Stimulated activated CD8-positive, alpha-beta memory T cell treated with anti-CD3 and anti-CD28 coated beads, Interleukin-2, amount 100 ng/mL, for 1 hour (primary cell): ENCODE data around the gene SLC51A.
"Not testable (repeated sequence)": the region's sequence is repeated elsewhere in the genome, so short reads cannot be mapped to it uniquely, and the experiment has no call there.

Source experiments
- DNase-seq, 2 donors: peaks; one replicate each; pipeline ENCODE4 v3.0.0-alpha.2; 2020; ENCODE audit warnings: low read depth in 2 of 2

Gene SLC51A

DNA sequence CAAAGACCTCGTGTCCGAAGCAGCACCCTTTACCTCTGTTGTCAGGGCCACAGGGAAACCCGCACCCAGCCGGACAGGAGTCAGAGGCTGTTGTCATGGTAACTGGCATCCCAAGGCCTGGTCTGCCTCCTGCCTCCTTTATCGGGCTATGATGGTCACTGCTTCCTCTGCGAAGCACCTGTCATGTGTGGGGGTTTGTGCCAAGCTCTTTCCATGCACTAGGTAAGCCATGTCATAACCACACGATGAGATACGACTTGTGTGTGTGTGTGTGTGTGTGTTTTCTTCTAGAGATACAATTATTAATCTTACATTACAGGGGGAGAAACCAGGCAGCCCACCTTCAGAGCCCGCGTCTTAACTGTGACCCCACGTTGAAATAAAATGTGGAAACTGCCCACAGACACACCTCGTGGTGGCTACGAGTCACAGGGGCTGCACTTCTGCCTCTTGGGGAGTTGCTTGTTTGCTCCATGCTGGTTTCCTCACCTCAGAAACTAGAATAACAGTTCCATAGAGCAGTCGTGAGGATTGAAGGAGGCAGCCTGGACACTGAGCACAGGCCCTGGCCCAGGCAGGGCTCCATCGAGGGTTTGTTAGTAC, 23.1 kb upstream of the SLC51A start:
- no peak for DNase-seq

DNA sequence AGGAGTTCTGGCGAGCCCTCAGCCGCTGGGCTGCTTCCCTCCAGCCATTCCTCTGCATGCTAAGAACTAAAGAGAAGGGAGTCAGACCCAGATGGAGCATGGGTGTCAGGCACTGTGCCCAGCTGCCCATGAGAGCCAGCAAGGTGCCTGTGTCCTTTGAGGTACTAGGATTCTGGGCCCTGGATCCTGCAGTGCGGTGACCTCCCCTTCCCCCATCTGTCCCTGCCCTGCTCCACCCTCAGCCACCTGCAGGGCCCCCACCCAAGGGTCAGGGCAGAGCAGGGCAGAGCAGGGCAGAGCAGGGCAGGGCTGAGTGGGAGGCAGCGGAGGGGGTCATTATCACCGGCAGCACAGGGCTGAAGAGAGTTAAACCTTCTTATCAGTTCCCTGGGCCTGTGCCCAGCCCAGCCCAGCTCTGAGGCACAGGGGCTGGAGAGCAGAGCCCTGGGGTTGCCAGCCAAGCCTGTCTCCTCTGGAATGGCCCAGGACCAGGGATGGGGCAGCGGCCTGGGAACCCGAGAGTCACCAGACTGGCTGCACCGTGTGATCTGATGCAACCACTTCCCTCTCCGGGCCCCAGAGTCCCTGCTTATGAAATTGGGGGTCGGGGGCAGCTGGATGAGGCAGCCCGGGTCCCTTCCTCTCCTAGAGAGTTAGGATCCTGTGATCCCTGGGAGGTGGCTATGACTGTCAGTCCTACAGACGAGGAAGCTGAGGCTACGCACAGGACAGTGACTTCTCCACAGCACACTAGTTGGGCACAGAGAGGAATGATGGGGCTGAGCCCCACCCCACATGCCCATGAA, 22.4 kb upstream of the SLC51A start:
- DNase-seq: no peak

DNA sequence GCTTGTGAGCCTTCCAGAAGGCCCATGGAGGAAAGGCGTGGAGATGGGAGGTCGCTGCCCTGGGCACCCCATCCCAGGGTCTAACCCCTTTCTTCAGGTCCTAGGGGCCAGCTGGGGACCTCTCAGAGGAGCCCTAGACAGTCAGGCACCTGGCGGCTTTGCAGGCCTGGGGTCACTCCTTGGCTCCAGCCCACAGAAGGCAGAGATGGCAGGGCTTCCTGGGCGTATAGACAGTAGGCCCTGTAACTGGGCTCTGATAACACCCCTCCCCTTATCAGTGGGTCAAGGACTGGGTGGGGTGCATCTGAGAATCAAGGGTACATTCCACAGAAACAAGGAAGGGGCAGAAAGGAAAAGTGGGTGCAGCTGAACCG, 21.8 kb upstream of the SLC51A start:
- no peak for DNase-seq

DNA sequence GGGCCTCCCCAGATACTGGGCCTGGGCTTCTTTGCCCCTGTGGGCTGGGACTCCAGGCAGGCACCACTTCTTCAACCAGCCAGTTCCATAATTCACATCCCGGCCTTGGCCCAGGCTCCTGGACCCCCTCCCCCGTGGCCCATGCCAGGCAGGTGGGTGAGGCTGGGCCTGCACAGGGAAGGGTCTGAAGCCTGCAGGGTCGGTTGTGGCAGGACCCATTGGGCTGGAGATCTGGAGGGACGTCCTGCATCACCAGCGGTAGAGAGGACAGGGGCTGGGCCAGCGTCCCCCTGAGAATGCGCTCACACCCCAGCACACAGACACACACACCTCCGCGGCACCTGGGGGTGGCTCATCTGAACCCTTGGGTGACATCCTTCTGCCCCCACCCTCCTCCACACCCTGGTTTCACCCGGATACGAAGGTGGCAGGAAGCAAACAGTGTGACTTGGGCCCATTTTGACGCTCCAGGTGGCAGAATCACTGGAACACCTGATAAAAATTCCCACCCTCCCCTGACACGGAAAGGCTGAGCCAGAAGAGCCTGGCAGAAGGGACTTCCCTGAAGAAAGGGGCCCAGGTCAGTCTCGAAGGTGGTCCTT, 20.6 kb upstream of the SLC51A start:
- no peak for DNase-seq

DNA sequence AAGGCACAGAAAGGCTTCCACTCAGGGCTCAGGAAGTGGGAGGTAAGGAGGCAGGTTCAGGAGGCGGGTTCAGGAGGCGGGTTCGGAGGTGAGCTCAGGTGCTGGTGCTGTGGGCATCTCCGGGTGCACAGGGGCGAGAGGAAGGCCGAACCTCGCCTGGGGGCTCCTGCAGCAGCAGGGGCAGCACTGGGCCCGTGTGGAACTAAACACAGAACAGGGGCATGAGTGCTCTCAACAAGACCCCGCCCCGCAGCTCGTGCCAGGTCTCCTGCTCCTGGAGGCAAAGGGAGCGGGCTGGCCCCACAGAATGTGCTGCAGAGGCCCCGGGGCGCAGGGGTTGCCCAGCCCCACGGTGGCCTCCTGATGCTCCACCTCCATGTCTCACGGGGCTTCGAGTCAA, 18.8 kb upstream of the SLC51A start:
- DNase-seq: no peak

DNA sequence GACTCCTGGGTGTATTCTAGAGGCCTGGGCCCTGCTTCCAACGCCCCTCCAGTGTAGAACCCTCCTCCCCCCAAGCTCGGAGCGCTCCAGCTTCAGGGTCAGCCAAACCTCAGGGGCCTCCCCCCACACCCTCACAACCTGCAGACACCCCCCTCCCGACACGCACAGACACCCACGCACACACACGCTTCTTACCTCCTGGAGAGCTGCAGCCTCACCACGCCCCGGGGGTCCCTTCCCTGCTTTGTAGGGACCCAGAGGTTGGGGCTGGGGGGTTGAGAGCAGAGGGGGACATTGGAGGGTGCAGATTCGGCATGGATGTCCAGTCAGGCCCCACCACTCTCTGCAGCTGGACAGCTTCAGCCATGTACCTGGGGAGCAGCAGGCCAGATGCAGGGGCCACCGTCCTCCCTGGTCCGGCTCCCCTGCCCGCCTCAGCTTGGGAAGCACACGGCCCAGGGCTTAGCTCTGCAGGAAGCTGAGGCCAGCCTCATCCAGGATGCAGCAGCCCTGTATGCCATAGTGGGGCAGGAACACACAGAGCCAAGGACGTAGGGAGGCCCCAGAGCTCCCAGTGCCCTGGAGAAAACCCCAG, 18.2 kb upstream of the SLC51A start:
- DNase-seq: no peak

DNA sequence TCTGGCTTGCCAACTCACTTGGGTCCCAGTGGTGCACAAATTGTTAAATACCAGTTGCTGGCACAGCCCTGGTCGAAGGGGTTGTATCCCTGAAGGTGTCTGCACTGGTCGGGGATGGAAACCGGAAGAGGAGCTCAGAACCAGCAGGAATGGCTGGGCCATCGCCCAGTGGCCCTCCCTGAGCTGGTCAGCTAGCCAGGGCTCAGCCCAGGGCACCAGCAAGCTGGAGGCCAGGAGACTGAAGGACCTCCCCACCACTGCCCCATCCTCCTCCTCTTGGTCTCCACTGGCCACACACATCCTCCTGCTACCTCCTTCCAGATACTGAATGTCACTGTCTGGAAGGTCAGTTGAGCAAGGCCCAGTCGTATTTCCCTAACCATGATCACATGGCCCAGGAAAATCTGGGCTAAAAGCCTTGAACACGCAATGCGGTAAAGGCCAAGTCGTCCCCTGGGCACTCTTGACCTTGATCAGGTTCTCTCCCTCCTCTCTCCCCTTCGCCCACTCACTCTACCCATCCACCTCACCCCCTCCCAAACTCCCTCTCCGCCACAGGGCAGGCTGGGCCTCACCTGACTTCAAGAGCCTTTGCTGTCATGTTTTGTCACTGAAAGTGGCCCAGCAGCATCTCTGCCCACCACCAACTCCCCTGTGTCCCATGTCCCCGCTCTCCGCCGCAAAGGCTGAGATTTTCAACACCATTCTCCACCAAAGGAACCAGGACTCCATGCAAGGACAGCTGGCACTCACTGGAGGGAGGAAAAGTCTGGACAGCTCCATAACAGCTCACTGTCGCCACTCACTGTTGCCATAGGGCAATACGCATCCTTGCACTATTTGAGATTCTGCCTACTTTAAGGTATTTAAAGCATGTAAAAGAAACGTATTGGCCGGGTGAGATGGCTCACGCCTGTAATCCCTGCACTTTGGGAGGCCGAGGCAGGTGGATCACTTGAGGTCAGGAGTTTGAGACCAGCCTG, 17.3 kb upstream of the SLC51A start:
- DNase-seq: no peak

DNA sequence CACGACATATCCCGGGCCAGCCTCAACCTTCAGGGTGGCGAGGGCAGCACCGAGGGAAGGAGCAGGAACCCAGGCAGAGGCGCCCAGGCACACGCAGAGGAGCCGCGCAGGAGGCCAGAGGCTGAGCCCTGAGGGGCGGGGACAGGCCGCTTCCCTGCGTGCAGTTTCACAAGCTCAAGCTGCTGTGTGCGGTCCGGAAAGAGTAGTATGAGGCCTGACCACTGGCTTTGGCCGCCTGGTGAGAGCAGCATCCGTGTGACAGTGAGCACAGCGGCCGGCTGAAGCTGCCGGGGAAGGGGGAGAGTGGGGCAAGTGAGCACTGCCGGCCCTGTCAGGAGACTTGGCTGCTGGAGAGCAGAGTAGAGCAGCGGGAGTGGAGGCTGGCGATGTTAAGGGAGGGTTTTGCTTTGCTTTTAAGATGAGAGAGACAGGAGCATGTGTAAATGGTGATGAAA, 13.8 kb upstream of the SLC51A start:
- DNase-seq: no peak

DNA sequence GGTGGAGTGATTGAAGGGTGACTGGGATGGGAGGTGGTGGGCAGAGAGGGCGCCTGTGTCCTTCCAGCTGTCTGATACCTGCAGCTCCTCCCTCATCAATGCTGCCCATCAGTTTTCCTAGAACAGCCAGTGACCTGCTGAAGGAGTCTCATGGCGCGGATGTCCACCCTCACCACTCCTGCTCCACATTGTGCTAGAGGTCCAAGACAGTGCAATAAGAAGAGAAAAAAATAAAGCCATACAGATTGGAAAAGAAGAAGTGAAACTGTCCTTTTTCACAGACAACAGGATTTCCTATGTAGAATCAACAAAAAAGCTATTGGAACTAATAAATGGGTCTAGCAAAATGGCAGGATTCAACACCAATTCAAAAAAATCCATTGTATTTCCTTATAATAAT, 12.5 kb upstream of the SLC51A start:
- no peak for DNase-seq

DNA sequence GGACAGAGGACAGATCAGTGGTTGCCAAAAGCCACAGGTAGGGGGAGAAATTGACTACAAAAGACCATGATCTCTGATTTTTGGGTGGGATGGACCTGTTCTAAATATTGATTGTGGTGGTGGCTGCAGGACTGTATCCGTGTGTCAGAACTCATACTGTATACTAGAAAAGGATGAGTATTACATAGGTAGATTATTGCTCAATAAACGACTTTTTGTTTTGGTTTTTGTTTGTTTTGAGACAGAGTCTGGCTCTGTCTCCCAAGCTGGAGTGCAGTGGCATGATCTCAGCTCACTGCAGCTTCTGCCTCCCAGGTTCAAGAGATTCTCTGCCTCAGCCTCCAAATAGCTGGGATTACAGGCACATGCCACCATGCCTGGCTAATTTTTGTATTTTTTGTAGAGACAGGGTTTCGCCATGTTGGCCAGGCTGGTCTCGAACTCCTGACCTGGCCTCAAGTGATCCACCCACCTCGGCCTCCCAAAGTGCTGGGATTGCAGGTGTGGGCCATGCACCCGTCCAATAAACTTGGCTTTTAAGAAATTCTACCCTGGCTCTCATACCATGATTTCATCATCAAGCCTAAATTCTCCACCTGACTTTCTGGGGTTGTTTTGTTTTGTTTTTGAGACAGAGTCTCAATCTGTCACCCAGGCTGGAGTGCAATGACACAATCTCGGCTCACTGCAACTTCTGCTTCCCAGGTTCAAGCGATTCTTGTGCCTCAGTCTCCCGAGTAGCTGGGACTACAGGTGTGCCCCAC, 10.7 kb upstream of the SLC51A start:
- not testable (repeated sequence) for DNase-seq

DNA sequence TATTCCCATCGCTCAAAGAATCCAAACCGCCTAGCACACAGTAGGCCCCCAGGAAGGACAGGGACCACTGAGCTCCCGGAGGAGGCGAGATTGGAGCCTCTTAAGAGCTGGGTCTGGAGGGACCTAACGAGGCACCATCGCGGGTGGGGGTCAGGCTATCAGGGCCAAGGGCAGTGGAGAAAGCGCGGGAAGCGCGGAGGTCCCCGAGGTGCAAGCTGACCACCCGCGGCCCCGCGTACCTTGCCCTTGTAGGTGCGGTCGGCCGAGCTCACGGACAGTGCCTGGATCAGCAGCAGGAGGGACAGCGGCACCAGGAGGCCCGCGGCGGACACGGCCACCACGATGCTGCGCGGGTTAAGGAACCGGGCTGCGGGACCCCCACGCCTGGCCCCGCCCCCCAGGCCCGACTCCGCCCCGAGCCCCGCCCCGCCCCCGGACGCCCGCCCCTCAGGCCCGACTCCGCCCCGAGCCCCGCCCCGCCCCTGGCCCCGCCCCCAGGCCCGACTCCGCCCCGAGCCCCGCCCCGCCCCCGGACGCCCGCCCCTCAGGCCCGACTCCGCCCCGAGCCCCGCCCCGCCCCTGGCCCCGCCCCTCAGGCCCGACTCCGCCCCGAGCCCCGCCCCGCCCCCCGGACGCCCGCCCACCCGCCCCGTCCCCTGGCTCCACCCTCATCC, 9.0 kb upstream of the SLC51A start:
- peak in 1 of 2 donors; percentile 18 for DNase-seq

DNA sequence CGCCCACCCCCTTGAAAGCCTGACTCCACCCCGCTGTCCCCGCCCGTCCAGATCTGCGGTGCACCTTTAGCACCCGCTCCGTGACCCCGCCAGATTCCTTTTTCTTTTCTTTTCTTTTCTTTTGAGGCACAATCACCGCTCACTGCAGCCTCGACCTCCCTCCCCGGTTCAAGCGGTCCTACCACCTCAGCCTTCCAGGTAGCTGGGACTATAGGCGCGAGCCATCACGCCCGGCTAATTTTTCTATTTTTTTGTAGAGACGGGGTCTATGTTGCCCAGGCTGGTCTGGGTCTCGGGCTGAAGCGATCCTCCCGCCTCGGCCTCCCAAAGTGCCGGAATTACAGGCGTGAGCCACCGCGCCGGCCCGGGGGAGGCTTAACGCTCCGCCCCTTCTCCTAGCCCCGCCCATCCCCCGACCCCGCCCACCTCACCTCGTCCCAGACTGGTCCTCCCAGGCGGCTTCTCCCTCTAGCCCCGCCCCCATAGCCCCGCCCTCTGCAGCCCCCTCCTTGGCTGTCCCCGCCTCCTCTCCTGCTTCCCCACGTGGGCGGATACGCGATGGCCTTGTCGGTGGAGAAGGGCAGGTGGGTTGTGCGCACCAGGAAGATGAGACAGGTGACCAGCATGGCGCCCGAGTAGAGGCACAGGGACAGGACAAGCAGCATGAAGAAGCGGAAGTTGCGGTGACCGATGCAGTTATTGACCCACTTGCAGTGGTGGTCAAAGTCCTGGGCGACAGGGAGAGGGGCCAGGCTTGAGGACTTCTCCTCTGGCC, 8.3 kb upstream of the SLC51A start:
- peak; percentile 24 to 53 for DNase-seq

DNA sequence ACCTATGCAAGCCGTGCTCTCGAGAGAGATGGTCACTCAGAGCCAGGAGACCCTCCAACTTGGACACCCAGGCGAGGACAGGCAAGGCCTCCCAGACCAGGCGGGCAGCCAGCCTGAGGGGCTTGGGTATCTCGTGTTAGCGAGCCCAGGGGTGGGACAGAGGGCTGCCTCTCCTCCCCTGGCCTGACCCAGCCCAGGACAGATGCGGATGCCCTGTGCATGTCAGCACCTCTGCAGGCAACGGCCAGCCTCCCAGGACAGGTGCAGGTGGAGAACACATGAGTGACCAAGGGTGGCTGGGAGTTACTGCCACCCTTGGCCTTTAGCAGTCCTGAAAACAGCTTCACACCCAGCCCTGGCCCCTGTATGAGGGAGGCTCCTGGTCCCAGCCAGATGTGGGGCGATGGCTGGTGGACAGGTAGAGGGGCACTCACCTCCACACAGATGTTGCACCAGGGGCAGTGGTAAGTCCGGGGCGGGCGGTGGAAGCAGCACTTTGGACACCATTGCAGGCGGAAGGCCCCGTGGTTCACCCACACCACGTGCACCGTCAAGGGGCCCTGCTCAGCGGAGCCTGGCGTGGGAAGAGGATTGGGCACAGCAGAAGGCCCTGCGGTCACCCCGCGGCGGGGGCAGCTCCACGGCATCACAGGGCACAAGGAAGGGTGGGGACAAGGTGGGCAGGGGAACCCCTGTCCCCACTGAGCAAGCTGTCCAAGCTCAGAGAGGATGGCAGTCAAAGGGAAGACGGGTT, 7.2 kb upstream of the SLC51A start:
- DNase-seq: no peak

DNA sequence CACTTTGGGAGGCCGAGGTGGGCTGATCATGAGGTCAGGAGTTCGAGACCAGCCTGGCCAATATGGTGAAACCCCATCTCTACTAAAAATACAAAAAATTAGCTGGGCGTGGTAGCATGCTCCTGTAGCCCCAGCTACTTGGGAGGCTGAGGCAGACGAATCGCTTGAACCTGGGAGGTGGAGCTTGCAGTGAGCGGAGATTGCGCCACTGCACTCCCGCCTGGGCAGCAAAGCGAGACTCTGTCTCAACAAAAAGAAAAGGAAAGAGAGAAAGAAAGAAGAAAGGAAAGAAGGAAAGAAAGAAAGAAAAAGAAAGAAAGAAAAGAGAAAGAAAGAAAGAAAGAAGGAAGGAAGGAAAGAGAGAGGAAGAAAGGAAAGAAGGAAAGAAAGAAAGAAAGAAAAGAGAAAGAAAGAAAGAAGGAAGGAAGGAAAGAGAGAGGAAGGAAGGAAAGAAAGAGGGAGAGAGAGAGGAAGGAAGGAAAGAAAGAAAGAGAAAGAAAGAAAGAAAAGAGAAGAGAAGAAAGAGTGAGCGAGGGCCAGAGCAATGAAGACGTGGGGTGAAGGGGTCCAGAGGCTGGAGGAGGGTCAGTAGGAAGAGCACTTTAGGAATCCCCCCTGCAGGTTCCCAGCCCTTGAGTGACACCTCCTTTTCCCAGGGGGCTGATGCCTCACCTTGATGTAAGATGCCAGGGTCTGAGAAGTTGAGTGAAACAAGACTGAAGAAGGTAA, 6.2 kb upstream of the SLC51A start:
- not testable (repeated sequence) for DNase-seq

DNA sequence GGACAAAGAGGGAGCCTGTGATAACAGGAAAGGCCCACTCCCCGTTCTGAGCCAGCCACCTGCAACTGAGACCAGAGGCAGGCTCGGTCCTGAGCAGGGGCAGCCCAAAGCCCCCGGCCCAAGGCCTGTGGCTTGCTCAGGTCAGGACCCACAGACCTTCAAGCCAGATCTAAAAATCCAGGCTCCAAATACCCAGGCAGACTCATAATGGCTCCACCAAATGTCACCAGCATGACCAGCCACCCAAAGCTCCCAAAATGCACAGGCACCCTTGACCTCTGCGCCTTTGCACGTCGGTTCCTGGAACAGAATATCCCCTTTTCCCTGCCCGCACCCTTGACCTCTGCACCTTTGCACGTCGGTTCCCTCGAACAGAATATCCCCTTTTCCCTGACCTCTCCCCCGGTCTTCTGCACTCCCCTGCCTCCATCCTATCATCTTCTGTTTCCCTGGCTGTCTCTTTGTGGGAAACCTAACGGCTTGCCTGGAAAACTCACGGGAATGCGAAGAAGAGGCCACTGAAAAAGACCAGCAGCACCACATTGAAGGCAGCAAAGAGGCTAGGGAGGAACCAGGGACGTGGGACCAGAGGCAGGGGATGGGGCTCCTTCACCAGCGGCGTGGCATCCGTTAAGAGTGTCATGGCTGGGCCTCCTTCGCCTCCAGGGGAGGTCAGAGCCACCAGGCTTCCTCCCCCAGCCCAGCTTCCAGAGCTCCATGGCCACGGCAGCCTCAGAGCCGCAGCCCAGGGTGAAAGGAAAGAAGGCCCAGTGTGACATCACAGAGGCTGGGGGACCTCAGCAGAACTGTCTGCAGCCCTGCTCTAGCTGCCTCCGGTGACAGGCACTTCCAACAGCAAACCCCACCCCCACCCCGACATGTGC, 5.4 kb upstream of the SLC51A start, which contains the start of gene ZDHHC19:
Gene ZDHHC19 (minus strand): TSS at position 728 of the 884 bp plus-strand sequence. CDS start 85 bp downstream, at position 643.
- no peak for DNase-seq

DNA sequence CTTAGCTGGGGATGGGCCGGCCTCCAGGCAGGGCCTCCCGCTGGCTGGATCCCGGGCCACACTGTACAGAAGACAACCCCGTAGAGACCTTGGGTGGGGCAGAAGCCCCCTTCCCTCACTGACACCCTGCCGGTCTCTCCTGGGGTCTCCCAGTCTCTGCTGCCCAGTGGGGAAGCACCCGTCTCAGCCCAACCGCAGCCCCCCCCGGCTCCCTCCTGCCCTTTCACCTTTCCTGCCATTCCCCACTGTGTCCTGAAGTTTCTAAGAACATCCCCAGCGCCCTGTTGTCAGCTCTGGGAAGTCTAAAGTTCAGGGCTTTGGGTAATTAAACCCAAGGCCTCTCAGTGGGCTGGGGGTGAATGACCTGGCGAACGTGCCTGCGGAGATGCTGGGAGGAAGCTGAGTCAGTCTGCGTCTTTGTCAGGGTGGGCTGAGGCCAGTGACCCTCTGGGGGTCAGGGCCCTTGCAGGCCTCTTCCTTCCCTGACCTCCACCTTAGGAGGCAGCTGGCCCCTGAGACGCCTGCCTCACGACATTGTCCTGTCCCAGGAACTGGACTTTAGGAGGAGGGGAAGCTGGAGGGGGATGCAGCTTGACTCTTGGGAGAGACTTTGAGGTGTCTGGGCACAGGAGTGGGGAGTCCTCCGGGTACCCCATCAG, 1.4 kb upstream of the SLC51A start:
- DNase-seq: no peak
